GOT3 (cell line): Measurements from ENCODE around the gene PES1.
"Not testable (repeated sequence)": the region's sequence is repeated elsewhere in the genome, so short reads cannot be mapped to it uniquely, and the experiment has no call there.

Source experiments
- DNase-seq: peaks from one replicate; lab custom pipeline; 2025; ENCODE audit warnings: mixed read lengths; lab: John Stamatoyannopoulos, UW

Gene PES1

DNA sequence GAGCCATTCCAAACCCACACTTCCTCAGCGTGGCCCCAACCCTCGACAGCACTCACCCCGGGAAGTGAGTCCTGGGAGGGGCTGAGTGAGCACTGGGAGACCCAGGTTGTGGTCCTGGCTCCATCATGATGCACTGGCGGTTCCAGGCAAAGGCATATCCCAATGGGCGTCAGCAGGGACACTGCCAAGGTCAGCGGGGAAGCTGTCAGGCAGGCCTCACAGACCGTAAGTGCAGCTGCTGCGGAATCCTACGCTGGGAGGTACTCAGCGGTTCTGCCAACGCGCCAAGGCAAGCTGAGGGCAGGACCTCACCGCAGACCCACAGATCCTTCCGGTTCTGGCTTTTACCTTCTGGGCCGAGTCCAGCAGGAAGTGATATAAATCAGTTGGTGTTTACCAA lies 15.9 kb downstream of the PES1 start:
- no peak for DNase-seq

DNA sequence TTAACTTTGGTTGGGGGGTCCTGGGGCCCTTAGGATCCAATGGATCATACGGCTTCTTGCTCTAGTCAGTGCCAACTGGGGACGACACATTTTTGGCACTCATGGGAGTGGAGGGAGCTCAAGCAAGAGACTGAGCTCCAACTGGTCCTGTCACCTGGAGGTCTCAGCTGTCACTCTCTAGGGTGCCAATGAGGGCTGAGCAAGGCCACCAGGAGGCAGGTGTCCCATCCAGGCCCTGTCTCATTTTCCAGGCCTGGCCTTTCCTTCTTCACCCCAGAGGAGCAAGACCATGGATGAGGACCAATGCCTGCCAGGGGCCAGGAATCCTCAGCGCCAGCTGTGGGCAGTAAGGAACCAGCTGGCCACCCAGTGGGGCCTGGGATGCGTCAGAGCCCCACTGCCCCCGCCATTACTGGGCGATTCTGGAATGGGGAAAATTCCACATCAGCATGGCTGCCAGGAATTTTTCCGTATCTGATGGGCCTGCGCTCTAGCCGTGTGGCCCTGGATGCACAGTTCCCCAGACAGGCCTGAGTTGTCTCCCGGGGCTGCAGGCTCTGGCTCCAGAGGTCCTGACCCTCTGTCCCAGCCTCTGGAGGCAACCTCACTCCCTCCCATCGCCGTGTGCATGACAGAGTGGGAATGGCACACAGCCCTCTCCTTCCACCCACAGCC lies 16.6 kb downstream of the PES1 start:
- no peak for DNase-seq

DNA sequence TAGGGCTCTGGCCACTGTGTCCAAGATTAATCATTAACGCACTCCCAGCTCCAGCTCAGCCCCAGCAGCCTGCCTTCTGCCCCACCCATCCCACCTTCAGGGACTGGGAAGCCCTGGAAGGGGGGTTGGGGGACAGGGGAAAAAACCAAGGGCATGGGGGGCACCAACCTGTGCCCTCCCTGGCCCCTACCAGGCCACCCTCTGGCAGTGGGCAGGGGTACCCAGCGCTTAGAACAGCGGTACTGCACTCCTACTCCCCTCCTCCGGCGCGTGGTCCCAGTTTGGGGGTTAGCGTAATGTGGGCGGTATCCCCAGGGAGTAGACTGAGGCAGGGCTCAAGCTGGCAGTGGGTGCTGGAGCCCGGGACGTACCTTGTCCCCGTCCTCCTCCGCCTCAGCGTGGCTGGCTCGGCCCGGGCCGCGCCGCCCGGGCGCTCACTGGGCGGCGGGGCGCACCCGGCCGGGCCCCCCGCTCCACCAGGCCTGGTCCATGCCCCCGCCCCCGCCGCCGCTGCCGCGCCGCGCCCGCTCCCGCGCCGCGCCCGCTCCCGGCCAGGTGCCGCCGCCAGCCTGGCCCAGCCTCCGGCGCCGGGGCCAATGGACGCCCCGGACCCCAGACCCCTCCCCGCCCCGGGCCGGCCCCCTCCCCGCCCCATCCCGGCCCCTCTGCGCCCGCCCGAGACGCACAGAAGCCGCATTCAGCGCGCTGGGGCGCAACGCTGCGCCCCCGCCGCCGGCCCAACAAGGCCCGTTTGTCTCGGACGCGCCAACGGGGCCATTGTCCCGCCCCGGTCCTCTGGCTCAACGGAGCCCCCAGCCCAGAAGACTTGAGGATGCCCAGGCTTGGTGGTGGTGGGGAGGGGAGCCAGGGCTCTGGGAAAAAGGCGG lies 17.4 kb downstream of the PES1 start, which contains the start of gene GAL3ST1:
Gene GAL3ST1 (minus strand): TSS at position 571 of the 887 bp plus-strand sequence. CDS start 17,273 bp downstream, outside the sequence.
- no peak for DNase-seq

DNA sequence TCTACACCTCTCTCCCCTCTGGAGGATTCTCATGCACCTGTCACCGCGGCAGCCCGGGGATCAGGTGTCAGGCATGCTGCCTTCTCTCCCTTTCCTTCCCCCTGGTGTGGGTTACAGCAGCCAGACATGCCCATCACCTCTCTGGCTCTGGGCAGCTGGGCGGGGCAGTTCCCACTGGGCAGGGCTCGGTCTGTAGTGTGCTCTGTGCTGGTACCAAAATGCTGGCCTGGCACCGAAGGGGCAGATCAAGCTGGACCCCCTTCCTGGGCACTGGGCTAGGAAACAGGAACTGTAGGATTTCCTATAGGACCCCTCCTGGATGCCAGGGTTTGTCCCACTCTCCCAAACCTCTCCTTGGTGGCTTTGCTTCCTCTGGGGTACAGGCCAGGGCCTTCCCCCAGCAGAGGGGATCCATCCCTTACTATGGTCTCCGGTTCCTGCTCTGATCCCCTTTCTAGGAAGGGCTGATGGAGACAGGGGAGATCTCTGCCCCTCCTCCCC lies 18.1 kb downstream of the PES1 start:
- no peak for DNase-seq

DNA sequence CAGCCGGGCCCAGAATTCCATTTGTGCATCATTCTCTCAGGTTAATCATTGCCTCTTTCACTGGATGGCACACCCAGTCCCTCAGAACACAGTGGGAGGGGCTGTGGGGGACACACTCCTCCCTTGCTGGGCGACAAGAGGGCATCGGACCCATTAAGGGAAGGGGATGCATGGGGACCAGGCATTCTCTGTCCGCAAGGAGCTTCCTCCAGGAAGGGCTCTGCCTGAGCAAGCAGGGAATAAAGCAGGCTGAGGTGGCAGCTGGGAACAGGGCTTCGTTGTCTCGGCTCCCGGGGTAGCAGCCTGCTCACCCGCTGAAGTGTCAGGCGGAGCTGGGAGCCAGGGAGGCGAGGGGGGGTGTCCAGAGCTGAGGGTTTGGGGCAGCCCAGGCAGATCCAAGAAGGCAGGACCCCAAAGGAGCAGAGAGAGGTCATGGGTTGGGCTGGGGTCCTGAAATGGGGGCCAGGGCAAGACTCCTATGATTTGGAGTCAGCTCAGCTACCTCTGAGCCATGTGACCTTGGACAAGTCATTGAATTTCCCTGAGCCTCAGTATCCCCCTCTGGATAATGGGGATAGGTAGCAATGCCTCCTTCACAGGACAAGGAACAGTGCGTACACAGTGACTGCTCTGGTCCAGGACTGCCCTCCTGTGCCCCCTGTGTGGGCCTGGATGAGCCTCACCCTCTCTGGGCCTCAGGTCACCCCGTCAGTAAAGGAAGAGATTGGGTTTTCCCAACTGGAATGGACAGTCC lies 18.7 kb downstream of the PES1 start:
- no peak for DNase-seq

DNA sequence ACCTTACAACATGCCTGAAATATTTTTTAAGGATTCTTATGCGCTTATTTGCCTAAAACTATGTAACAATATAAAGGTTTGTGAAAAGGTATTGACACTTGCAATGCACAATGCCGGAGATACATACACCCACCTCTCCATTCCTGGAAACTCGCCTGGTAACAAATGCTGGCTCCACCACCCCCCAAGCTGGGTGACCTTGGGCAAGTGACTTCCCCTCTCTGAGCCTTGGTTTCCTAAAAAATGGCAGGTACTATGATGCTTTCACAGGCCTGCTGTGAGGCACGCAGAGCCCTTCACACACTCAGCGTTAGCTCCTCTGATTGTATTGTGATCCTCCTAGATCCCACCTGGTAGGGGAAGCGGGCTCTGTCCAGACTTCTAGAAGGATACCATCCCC lies 19.5 kb downstream of the PES1 start:
- DNase-seq, result no peak

DNA sequence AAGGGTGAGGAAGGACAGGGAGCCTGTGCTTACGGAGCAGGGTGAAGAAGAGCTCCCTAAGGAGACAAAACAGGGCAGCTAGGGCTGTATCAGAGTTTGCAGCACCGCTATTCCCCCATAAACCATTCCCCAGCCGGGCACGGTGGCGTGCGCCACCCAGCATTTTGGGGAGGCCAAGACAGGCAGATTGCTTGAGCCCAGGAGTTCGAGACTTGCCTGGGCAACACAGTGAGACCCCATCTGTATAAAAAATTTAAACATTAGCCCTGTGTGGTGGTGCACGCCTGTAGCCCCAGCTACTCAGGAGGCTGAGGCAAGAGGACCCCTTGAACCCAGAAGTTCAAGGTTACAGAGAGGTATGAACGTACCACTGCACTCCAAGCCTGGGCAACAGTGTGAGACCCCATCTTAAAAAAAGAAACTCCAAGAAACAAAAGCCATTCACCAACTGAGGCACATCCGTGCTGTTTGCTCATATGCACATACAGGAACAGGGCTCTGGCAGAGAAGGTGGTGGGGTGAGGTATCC lies 22.0 kb downstream of the PES1 start:
- no peak for DNase-seq

DNA sequence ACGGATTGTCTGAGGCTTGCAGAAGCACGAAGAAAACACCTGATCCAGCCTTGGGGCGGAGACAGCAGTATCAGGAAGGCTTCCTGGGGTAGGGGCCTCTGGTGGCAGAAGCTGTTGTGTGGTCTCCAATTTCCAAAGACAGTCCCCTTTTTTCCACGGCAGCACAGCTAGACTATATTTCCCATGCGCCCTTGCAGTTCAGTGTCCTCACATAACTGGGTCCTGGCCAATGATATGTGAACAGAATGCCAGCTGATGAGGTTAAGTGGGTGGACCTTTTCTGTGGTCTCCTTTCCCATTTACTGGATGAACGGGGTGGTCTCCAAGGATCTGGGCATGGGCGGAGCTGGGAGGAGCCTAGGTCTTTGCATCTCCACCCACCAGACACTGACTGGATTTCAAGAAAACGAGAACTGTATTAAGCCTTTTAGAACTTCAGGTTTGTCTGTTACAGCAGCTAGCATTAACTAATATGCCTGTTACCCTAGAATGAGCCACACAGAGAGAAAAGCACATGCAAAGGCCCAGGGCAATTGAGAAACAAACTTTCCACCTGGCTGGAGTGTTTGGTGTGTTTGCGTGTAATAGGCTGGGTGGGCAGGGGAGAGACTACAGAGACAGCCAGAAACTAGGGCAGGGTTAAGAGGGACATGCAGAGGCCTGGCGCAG lies 23.4 kb downstream of the PES1 start:
- DNase-seq, result no peak

DNA sequence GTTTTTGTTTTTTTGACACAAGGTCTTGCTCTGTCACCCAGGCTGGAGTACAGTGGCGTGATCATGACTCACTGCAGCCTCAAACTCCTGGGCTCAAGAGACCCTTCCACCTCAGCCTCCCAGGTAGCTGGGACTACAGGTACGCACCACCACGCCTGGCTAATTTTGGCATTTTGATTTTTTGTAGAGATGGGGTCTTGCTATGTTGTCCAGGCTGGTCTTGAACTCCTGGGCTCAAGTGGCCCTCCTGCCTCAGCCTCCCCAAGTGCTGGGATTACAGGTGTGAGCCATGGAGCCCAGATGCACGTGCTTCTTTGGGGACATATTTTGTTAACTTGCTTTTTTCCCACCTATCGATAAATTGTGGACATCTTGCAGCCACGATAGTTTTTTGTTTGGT lies 24.4 kb downstream of the PES1 start:
- not testable (repeated sequence) for DNase-seq

DNA sequence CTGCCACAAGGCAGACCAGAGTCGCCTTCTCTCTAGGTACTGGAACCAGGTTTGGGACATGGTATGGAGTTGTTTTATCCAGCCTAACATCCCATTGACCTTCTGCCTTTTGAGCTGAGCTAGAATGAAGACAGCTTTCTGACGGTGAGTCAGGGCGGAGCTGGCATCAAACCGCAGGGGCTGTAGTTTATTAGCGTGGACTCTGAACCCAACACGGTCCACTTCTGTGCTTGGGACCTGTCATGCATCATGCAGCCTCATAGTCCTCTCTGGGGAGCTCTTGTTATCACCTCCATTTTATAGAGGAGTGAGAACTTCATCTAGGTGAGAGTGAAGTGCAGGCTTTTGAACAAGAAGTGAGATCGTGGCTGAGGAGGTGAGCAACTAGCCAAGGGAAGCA lies 25.6 kb downstream of the PES1 start:
- DNase-seq, result no peak

DNA sequence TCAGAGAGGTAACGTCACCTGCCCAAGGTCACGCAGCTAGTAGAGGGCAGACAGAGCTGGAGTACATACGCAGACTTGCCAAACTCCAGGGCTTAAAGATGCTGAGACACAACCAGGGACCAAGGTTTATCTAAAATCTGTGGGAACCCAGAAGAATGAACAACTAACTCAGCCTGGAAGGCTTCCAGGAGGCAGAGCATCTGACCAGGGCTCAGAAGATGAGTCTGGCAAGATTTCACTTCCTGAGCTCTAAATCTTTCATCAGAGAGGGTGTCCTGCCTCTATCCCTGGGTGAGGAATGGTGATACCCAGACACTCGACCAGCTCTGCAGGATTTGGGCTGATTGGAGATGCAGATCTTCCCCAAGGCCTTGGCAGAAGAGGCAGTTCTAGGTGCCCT lies 26.4 kb downstream of the PES1 start:
- DNase-seq, result no peak

DNA sequence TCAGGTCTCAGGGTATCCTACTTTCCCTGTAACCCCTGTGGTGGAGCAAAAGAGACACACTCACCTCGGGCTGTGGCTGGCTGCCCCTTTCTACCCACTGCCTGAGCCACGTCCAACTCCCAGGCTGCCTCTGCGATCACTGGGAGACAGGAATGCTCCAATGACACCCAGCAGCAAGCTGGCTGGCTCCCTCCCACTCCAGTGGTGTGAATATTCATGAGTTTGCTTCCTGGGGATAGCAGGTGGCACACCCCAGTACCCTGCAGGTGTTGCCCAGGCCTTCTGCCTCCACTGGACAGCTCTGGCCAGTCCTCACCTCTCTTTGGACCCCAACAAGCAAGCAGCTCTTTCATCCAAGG lies 27.0 kb downstream of the PES1 start:
- DNase-seq, result no peak

DNA sequence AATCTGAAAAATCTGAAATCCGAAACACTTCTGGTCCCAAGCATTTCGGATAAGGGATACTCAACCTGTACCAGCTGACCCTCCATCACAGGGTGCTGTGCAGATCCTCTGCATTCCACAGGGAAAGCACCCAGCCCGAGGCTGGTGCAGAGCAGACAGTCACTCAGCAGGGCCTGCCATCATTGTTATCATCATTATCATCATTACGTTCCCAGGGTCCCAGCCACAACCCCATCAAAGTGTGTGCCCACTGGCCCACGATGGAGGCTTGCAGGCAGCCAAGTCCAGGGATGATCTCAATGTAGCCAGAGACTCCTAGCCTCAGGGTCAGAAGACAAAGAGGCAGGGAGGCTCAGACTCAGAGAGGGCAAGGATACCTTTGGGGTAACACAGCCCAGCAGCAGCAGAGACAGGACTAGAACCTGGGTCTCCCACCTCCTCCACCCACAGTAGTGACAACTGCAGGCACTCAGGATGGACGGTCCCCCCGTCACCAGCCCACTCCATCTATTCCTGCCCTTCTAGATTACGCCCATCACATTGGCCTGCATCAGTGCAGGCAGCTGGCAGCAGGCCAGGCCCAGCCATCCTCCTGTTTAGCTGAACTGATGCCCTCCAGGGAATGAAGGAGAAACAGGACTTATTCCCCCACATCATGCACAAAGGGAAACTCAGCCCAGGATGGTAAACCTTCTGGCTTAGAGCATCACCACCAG lies 27.5 kb downstream of the PES1 start:
- DNase-seq, result no peak

DNA sequence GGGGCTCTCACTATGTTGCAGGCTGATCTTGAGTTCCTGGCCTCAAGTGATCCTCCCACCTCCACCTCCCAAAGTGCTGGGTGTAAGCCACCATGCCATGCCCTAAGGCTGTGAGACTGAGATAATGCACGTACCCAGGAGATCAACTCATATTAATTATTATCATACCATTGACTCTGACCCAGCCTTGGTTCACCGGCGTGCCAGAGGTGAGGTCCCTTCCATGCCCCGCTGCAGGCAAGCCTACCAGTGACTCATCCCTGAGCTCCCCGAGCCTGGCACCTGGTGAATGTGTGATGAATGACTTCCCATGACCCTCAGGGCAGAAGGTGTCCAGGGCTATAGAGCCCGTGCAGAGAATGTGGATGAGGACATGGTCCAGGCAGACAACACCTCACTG lies 29.3 kb downstream of the PES1 start:
- no peak for DNase-seq

DNA sequence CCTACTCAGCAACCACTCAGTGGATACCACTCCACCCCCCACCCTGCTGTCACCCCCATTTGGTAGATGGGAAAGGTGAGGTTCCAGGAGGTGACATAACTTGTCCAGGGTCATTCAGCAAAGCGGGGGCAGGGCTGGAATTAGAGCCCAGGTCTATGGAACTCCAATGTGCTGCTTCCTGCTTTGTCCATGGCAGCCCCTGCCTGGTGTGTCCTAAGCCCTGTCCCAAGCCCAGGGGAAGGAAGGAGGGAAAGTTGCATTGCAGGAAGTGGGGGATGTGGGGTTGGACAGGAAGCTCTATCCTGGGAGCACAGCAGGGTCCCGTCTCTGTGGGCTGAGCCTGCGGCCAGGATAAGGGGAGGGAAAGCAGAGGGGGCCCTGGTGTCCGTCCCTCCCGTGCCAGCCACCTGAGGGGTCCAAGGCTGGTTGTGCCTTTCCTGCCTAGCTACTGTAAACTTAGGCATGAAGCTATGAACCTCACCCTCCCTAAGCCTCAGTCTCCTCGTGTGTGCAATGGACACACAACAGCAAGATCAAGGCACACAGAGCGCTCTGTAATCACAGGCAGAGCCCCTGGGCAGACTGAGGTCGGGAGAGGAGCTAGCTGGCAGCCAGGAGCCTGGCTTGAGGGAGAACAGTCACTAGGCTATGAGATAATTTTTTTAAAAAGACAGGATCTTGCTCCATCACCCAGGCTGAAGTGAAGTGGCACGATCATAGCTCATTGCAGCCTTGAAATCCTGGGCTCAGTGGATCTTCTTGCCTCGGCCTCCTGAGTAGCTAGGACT lies 30.1 kb downstream of the PES1 start:
- no peak for DNase-seq

DNA sequence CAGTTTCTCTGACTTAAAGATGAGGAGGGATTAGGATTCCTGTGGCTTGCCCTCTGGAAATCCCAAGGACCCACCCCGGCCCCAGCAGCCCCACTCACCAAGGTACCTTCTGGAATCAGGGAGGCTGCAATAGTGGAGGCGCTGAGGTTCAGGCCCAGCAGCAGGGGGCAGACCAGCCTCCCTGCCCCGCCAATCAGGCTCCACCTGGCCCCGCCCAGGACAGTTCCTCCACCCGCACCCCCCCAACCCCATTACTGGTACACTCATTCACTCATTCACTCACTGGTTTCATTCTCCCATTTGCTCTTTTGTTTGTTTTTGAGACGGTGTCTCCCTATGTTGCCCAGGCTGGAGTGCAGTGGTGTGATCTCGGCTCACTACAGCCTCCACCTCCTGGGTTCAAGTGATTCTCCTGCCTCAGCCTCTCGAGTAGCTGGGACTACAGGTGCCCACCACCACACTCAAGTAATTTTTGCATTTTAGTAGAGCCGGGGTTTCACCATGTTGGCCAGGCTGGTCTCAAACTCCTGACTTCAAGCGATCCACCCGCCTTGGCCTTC lies 31.0 kb downstream of the PES1 start:
- not testable (repeated sequence) for DNase-seq

DNA sequence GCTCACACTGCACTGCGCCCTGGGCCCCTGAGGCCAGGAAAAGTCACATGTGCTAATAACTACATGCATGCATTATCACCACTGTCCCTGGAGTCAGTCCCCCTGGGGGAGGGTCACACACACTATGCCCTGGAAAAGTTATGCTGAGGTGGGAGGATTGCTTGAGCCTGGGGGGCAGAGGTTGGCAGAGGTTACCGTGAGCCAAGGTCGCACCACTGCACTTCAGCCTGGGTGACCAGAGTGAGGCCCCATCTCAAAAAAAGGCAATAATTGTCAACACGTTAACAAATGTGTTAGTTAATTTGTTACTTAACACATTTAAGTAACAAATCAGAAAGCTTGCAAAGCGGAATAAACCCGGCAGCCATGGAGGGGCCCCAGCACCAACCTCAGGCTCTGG lies 31.8 kb downstream of the PES1 start:
- no peak for DNase-seq

DNA sequence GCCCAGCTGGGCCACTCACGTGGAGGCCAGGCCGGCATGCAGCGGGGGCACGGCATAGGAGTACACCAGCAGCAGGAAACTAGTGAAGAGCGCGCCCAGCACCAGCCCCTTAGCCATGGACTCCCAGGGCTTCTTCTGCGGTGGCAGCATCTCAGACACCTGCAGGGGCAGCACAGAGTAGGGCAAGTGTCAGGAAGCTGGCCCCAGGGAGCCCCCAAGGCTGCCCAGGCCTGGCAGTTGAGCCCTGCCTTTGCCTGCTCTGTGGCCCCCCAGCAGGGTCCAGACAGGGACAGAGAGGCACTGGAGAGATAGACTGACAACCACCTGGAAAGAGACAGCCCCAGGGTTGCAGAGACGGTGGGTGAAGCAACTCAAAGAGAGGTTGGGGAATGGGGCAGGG lies 34.5 kb downstream of the PES1 start:
- no peak for DNase-seq

DNA sequence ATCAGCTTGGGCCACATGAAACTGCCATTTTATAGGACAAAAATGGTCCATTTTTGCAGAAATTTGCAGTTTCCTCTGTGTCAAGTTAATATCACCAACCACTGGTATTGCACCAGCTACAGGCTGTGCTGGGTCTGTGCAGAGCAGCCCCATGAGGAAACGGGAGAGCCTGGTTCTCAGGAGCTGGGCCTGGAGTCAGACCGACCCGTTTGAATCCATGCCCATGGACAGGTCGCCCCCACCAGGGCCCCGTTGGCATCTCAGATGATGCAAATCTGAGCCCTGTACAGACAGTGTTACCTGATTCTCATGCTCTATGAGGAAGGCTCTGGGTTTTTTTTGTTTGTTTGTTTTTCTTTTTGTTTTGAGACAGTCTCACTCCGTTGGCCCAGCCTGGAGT lies 35.3 kb downstream of the PES1 start:
- no peak for DNase-seq
